ENCODE data around the gene CHRNA9.

The CHRNA9 gene

GRCh38 chr4:40357738-40358137, 22.6 kb downstream of the CHRNA9 start:
- no peak for ATAC-seq (replicated peaks; ENCODE audit: extremely low read depth, poor library complexity, severe bottlenecking)
- peaks cover 21% of the 10 kb centered on the region for H3K27me3 Mint-ChIP-seq
- H3K36me3 Mint-ChIP-seq (ENCODE audit: insufficient read depth) = peaks cover 5% of the 10 kb centered on the region
- H3K4me3 Mint-ChIP-seq = no peak overlapping the region
- no peak overlapping the region for H3K27ac Mint-ChIP-seq (ENCODE audit: low read depth)
- H3K9me3 Mint-ChIP-seq = no peaks in the 10 kb centered on the region
- no peaks in the 10 kb centered on the region for H3K4me1 Mint-ChIP-seq
- DNase-seq (ENCODE audit: low spot score in 2 of 2) = no peak

- Mint-ChIP-seq H3K4me1 (no peaks in the 10 kb centered on the region), H3K9me3 (no peaks in the 10 kb centered on the region), H3K4me3 (no peak overlapping the region), H3K27ac (ENCODE audit: low read depth) (no peak overlapping the region), H3K27me3 (peaks cover 11% of the 10 kb centered on the region), H3K36me3 (ENCODE audit: insufficient read depth) (peaks cover 5% of the 10 kb centered on the region)
- ATAC-seq (replicated peaks; ENCODE audit: extremely low read depth, poor library complexity, severe bottlenecking) = no peak
- no peak for DNase-seq (ENCODE audit: low spot score in 2 of 2)
Observed at GRCh38 chr4:40361338-40361737, 26.2 kb downstream of the CHRNA9 start.

- Mint-ChIP-seq H3K4me1 (no peaks in the 10 kb centered on the region), H3K9me3 (no peaks in the 10 kb centered on the region), H3K4me3 (no peak overlapping the region), H3K27me3 (no peaks in the 10 kb centered on the region), H3K27ac (ENCODE audit: low read depth) (no peak overlapping the region), H3K36me3 (ENCODE audit: insufficient read depth) (peaks cover 4% of the 10 kb centered on the region)
- DNase-seq (ENCODE audit: low spot score in 2 of 2) (no peak), ATAC-seq (replicated peaks; ENCODE audit: extremely low read depth, poor library complexity, severe bottlenecking) (no peak)
Observed at GRCh38 chr4:40363382-40363920, 28.3 kb downstream of the CHRNA9 start.

- ATAC-seq (replicated peaks; ENCODE audit: extremely low read depth, poor library complexity, severe bottlenecking) (no peak), DNase-seq (ENCODE audit: low spot score in 2 of 2) (no peak)
- Mint-ChIP-seq H3K27me3 (no peaks in the 10 kb centered on the region), H3K4me1 (no peaks in the 10 kb centered on the region), H3K27ac (ENCODE audit: low read depth) (no peak overlapping the region), H3K4me3 (no peak overlapping the region), H3K36me3 (ENCODE audit: insufficient read depth) (peaks cover 2% of the 10 kb centered on the region), H3K9me3 (no peaks in the 10 kb centered on the region)
Observed at GRCh38 chr4:40363945-40364344, 28.8 kb downstream of the CHRNA9 start.

GRCh38 chr4:40365766-40366165, 30.6 kb downstream of the CHRNA9 start:
- Mint-ChIP-seq H3K36me3 (ENCODE audit: insufficient read depth) (no peaks in the 10 kb centered on the region), H3K4me1 (no peaks in the 10 kb centered on the region), H3K27me3 (no peaks in the 10 kb centered on the region), H3K9me3 (no peaks in the 10 kb centered on the region), H3K4me3 (no peak overlapping the region), H3K27ac (ENCODE audit: low read depth) (no peak overlapping the region)
- ATAC-seq (replicated peaks; ENCODE audit: extremely low read depth, poor library complexity, severe bottlenecking) (no peak), DNase-seq (ENCODE audit: low spot score in 2 of 2) (no peak)

GRCh38 chr4:40367451-40367850, 32.3 kb downstream of the CHRNA9 start:
- Mint-ChIP-seq H3K27me3 (no peaks in the 10 kb centered on the region), H3K36me3 (ENCODE audit: insufficient read depth) (no peaks in the 10 kb centered on the region), H3K4me3 (no peak overlapping the region)

GRCh38 chr4:40369437-40370274, 34.5 kb downstream of the CHRNA9 start:
- Mint-ChIP-seq H3K9me3 (no peaks in the 10 kb centered on the region), H3K4me1 (no peaks in the 10 kb centered on the region), H3K27ac (ENCODE audit: low read depth) (no peak overlapping the region), H3K4me3 (no peak overlapping the region), H3K36me3 (ENCODE audit: insufficient read depth) (no peaks in the 10 kb centered on the region), H3K27me3 (no peaks in the 10 kb centered on the region)
- DNase-seq (ENCODE audit: low spot score in 2 of 2) (no peak), ATAC-seq (replicated peaks; ENCODE audit: extremely low read depth, poor library complexity, severe bottlenecking) (no peak)

More at GRCh38 chr4:40367451-40367850, 32.3 kb downstream of the CHRNA9 start:
- DNase-seq (ENCODE audit: low spot score in 2 of 2) = no peak
- no peaks in the 10 kb centered on the region for H3K4me1 Mint-ChIP-seq
- no peaks in the 10 kb centered on the region for H3K9me3 Mint-ChIP-seq
- no peak overlapping the region for H3K27ac Mint-ChIP-seq (ENCODE audit: low read depth)
- ATAC-seq (replicated peaks; ENCODE audit: extremely low read depth, poor library complexity, severe bottlenecking) = no peak

- Mint-ChIP-seq H3K9me3 (no peaks in the 10 kb centered on the region), H3K27me3 (no peaks in the 10 kb centered on the region), H3K36me3 (ENCODE audit: insufficient read depth) (no peaks in the 10 kb centered on the region), H3K4me1 (no peaks in the 10 kb centered on the region), H3K4me3 (no peak overlapping the region), H3K27ac (ENCODE audit: low read depth) (no peak overlapping the region)
- DNase-seq (ENCODE audit: low spot score in 2 of 2) (no peak), ATAC-seq (replicated peaks; ENCODE audit: extremely low read depth, poor library complexity, severe bottlenecking) (no peak)
Observed at GRCh38 chr4:40372651-40373050, 37.5 kb downstream of the CHRNA9 start.

- no peak overlapping the region for H3K4me3 Mint-ChIP-seq
- no peaks in the 10 kb centered on the region for H3K27me3 Mint-ChIP-seq
- H3K27ac Mint-ChIP-seq (ENCODE audit: low read depth) = no peak overlapping the region
- no peaks in the 10 kb centered on the region for H3K36me3 Mint-ChIP-seq (ENCODE audit: insufficient read depth)
- H3K4me1 Mint-ChIP-seq = no peaks in the 10 kb centered on the region
- DNase-seq (ENCODE audit: low spot score in 2 of 2) = no peak
- no peaks in the 10 kb centered on the region for H3K9me3 Mint-ChIP-seq
- ATAC-seq (replicated peaks; ENCODE audit: extremely low read depth, poor library complexity, severe bottlenecking) = no peak
Observed at GRCh38 chr4:40373636-40374035, 38.5 kb downstream of the CHRNA9 start.

GRCh38 chr4:40375095-40375494, 40.0 kb downstream of the CHRNA9 start:
- no peak overlapping the region for H3K27ac Mint-ChIP-seq (ENCODE audit: low read depth)
- ATAC-seq (replicated peaks; ENCODE audit: extremely low read depth, poor library complexity, severe bottlenecking) (no peak), DNase-seq (ENCODE audit: low spot score in 2 of 2) (no peak)
- H3K4me3 Mint-ChIP-seq = no peak overlapping the region
- H3K4me1 Mint-ChIP-seq = no peaks in the 10 kb centered on the region
- H3K27me3 Mint-ChIP-seq = no peaks in the 10 kb centered on the region
- no peaks in the 10 kb centered on the region for H3K9me3 Mint-ChIP-seq
- no peaks in the 10 kb centered on the region for H3K36me3 Mint-ChIP-seq (ENCODE audit: insufficient read depth)

GRCh38 chr4:40375620-40376019, 40.5 kb downstream of the CHRNA9 start:
- Mint-ChIP-seq H3K4me3 (no peak overlapping the region), H3K27me3 (peaks cover under 1% of the 10 kb centered on the region), H3K36me3 (ENCODE audit: insufficient read depth) (no peaks in the 10 kb centered on the region), H3K9me3 (no peaks in the 10 kb centered on the region), H3K27ac (ENCODE audit: low read depth) (no peak overlapping the region), H3K4me1 (no peaks in the 10 kb centered on the region)
- DNase-seq (ENCODE audit: low spot score in 2 of 2) (no peak), ATAC-seq (replicated peaks; ENCODE audit: extremely low read depth, poor library complexity, severe bottlenecking) (no peak)

- H3K27ac Mint-ChIP-seq (ENCODE audit: low read depth) = no peak overlapping the region
- no peak overlapping the region for H3K4me3 Mint-ChIP-seq
- DNase-seq (ENCODE audit: low spot score in 2 of 2) = no peak
- ATAC-seq (replicated peaks; ENCODE audit: extremely low read depth, poor library complexity, severe bottlenecking) = no peak
- no peaks in the 10 kb centered on the region for H3K4me1 Mint-ChIP-seq
- no peaks in the 10 kb centered on the region for H3K9me3 Mint-ChIP-seq
- no peaks in the 10 kb centered on the region for H3K36me3 Mint-ChIP-seq (ENCODE audit: insufficient read depth)
- H3K27me3 Mint-ChIP-seq = peaks cover 12% of the 10 kb centered on the region
Observed at GRCh38 chr4:40377512-40378365, 42.6 kb downstream of the CHRNA9 start.

Measured in central memory CD8-positive, alpha-beta T cell (primary cell).